DND-41 (cell line): Measurements from ENCODE around the gene INPP5K.
A peak's percentile ranks its signal among the peaks of the same experiment; 100 is the strongest.

Experiments
- ATAC-seq: fragments of 200-7000 bp; cut with Tn5 transposase; 3 replicates; pipeline ENCODE4 v1.9.1; 2021; ENCODE audit warnings: low read depth; ENCODE audit not compliant: insufficient read depth
- DNase-seq: peaks from one replicate; pipeline ENCODE4 v3.0.0-alpha.2; 2020
- H2AFZ ChIP-seq: 2 replicates; pipeline ENCODE4 v1.6.0; 2012; ENCODE audit warnings: low read depth, low read length
- H3K27ac ChIP-seq: 2 replicates; pipeline ENCODE4 v1.5.1; 2012; ENCODE audit warnings: low read length, inconsistent platforms
- H3K27me3 ChIP-seq: fragments of 200-600 bp; sonication (generic); 2 replicates; pipeline ENCODE4 v1.6.0; 2012; ENCODE audit warnings: low read length, mild to moderate bottlenecking, inconsistent platforms; ENCODE audit not compliant: insufficient read depth, poor library complexity
- H3K36me3 ChIP-seq: 2 replicates; pipeline ENCODE4 v1.5.1; 2012; ENCODE audit warnings: low read length, inconsistent platforms; ENCODE audit not compliant: insufficient read depth
- H3K4me1 ChIP-seq: 2 replicates; pipeline ENCODE4 v1.5.1; 2012; ENCODE audit warnings: mild to moderate bottlenecking, low read length; ENCODE audit not compliant: insufficient read depth
- H3K4me2 ChIP-seq: 2 replicates; pipeline ENCODE4 v1.6.0; 2012; ENCODE audit warnings: mild to moderate bottlenecking, moderate library complexity, low read length, inconsistent platforms; ENCODE audit not compliant: insufficient read depth
- H3K4me3 ChIP-seq, 2 experiments: fragments of 200-600 bp in 1 of 2; shearing (Covaris generic) in 1 of 2; 2 replicates each; pipeline ENCODE4 v1.5.1; 2012 to 2016; ENCODE audit warnings: inconsistent platforms in 2 of 2, low read length in 2 of 2, mild to moderate bottlenecking in 2 of 2, low read depth in 1 of 2, moderate library complexity in 1 of 2
- H3K79me2 ChIP-seq: 2 replicates; pipeline ENCODE4 v1.6.0; 2012; ENCODE audit warnings: low read length, inconsistent platforms; ENCODE audit not compliant: insufficient read depth
- H3K9ac ChIP-seq: 2 replicates; pipeline ENCODE4 v1.6.0; 2012; ENCODE audit warnings: low read depth, mild to moderate bottlenecking, inconsistent platforms, low read length, moderate library complexity
- H3K9me3 ChIP-seq: 2 replicates; pipeline ENCODE4 v1.5.1; 2012; ENCODE audit warnings: low read length, moderate library complexity, mild to moderate bottlenecking, inconsistent platforms; ENCODE audit not compliant: insufficient read depth, severe bottlenecking
- H4K20me1 ChIP-seq: 2 replicates; pipeline ENCODE4 v1.6.0; 2012; ENCODE audit warnings: low read length; ENCODE audit not compliant: insufficient read depth
- EZH2 ChIP-seq: IDR thresholded peaks from 3 replicates; pipeline ENCODE4 v1.6.1; 2012; ENCODE audit warnings: borderline replicate concordance, low read depth, mild to moderate bottlenecking, moderate library complexity, low read length, inconsistent platforms; ENCODE audit not compliant: severe bottlenecking
- TF ChIP-seq, protein P1 (sequence below): IDR thresholded peaks from 2 replicates; pipeline ENCODE4 v1.5.1; 2012; ENCODE audit warnings: borderline replicate concordance, low read length, moderate library complexity, mild to moderate bottlenecking; ENCODE audit not compliant: poor library complexity, severe bottlenecking; ENCODE audit errors: extremely low read depth

Gene INPP5K

DNA sequence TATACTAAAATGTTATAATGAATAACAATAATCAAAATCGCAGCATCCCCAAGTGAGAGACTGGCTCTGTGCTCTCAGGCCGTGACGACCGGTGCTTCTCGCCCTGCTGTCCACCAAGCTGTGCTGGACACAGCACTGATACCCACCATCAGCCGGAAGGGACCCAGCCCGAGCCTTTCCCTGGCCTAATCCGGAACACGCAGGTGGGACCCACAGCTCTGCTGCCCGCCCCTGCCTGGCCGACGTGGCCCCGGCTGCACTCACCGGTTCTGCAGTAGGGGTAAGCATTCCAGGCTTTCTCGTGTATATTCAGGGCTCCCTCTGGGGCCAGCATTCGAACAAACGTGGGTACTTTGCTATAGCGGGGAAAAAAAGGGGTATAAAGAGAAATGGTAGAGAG lies 31.6 kb upstream of the INPP5K start:
- Histone ChIP-seq H3K4me2 (no peak overlapping the region), H3K27me3 (no peaks in the 10 kb centered on the region), H3K79me2 (peaks cover 53% of the 10 kb centered on the region), H3K4me1 (no peaks in the 10 kb centered on the region), H3K27ac (no peak overlapping the region), H3K36me3 (peaks cover 93% of the 10 kb centered on the region), H3K4me3 (no peak overlapping the region), H2AFZ (no peak overlapping the region), H3K9me3 (no peaks in the 10 kb centered on the region), H3K9ac (no peak overlapping the region), H4K20me1 (peaks cover 16% of the 10 kb centered on the region)
- no peak for ATAC-seq
- DNase-seq: no peak
- TF ChIP-seq EZH2: no peak

DNA sequence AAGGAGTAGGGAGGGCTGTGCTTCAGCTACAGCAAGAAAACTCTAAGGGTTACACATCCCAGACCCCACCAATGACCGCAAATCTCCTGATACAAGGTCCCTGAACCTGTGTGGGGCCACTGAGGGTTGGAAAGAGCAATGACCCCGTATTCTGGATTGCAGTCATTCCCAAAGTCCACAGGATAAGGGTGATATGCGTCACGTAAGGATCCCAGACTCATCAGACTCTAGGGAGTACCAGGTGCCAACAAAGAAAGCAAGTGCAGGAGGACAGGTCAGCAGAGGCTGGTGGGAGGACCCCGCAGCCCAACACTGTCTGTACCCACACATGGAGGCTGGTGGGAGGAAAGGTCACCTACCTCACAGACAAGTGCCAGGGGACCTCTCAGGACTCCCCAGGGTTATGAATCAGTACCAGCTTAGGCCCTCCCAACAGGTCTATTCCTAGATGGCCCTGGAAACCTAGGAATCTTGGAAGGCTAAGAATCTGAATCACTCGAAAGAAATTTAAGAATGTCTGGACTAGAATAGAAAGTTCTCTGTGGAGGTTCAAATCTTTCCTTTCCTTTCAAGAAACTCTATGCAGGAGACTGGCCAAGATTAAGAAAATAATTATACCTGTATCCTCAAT lies 30.0 kb upstream of the INPP5K start:
- no peaks in the 10 kb centered on the region for H3K4me1 ChIP-seq
- no peak overlapping the region for H2AFZ ChIP-seq
- 0 out of 2 replicates have a peak overlapping the region, but pooled peaks have one; percentile 34 for H3K27ac ChIP-seq
- peaks cover 93% of the 10 kb centered on the region for H3K36me3 ChIP-seq
- no peak for ATAC-seq
- TF ChIP-seq, protein P1, sequence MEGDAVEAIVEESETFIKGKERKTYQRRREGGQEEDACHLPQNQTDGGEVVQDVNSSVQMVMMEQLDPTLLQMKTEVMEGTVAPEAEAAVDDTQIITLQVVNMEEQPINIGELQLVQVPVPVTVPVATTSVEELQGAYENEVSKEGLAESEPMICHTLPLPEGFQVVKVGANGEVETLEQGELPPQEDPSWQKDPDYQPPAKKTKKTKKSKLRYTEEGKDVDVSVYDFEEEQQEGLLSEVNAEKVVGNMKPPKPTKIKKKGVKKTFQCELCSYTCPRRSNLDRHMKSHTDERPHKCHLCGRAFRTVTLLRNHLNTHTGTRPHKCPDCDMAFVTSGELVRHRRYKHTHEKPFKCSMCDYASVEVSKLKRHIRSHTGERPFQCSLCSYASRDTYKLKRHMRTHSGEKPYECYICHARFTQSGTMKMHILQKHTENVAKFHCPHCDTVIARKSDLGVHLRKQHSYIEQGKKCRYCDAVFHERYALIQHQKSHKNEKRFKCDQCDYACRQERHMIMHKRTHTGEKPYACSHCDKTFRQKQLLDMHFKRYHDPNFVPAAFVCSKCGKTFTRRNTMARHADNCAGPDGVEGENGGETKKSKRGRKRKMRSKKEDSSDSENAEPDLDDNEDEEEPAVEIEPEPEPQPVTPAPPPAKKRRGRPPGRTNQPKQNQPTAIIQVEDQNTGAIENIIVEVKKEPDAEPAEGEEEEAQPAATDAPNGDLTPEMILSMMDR: no peak
- no peak for TF ChIP-seq EZH2
- H3K4me3 ChIP-seq: no peak overlapping the region
- H3K4me2 ChIP-seq: no peak overlapping the region
- H3K9ac ChIP-seq: no peak overlapping the region
- H4K20me1 ChIP-seq: peaks cover 9% of the 10 kb centered on the region; the same call in 1 of the 2 replicates
- H3K9me3 ChIP-seq: no peaks in the 10 kb centered on the region
- peaks cover 44% of the 10 kb centered on the region for H3K79me2 ChIP-seq
- H3K27me3 ChIP-seq: no peaks in the 10 kb centered on the region
- no peak for DNase-seq

DNA sequence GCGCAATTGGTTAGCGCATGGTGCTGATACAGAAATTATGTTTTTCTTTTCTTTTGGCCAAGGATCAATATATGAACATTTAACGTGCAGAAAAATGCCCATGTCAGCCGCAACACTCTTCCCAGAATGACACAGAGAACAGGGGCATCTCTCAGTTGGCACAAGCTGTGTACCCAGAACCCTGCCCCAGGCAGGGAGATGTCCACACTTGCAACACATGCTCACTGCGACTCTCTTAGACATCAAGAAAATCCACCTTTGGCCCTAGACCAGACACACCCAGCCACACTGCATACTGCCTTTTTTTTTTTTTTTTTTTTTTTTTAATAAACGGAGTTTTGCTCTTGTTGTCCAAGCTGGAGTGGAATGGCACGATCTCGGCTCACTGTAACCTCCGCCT lies 29.2 kb upstream of the INPP5K start:
- Histone ChIP-seq H3K79me2 (peaks cover 39% of the 10 kb centered on the region), H3K4me1 (no peaks in the 10 kb centered on the region), H3K27ac (no peak overlapping the region), H4K20me1 (peaks cover 7% of the 10 kb centered on the region; the same call in 1 of the 2 replicates), H3K36me3 (peaks cover 93% of the 10 kb centered on the region), H3K9ac (no peak overlapping the region), H3K9me3 (no peaks in the 10 kb centered on the region), H3K4me3 (no peak overlapping the region), H3K27me3 (no peaks in the 10 kb centered on the region), H2AFZ (no peak overlapping the region), H3K4me2 (no peak overlapping the region)
- no peak for DNase-seq
- no peak for ATAC-seq
- TF ChIP-seq EZH2: no peak
- TF ChIP-seq, protein P1: no peak

DNA sequence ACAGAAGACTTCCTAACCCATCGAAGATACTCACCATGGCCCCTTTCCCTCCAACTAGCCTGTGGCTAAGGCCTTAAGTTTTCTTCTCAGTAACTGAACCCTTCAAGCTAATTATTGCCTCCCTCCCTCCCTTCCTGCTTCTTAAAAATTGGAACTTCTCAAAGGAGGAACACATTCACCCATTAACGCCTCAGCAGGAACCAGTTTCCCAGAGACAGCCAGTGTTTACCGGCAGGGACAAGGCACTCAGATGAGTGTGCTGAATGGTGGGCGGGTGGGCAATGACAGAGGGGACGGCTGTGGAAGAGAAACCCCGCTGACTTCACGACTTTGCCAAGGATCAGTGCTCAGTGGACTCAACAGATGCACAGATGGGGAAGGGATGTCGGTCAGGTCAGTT lies 25.9 kb upstream of the INPP5K start:
- no peak overlapping the region for H2AFZ ChIP-seq
- TF ChIP-seq EZH2: no peak
- TF ChIP-seq, protein P1: no peak
- no peaks in the 10 kb centered on the region for H3K27me3 ChIP-seq
- no peak overlapping the region for H3K4me2 ChIP-seq
- peaks cover 30% of the 10 kb centered on the region for H3K79me2 ChIP-seq
- H3K9me3 ChIP-seq: no peaks in the 10 kb centered on the region
- DNase-seq: no peak
- H4K20me1 ChIP-seq: peaks cover 6% of the 10 kb centered on the region; the same call in 1 of the 2 replicates
- no peak for ATAC-seq
- H3K4me3 ChIP-seq: no peak overlapping the region
- H3K4me1 ChIP-seq: no peaks in the 10 kb centered on the region
- H3K36me3 ChIP-seq: peaks cover 96% of the 10 kb centered on the region
- no peak overlapping the region for H3K27ac ChIP-seq
- no peak overlapping the region for H3K9ac ChIP-seq
